Kidney epithelial cell (primary cell): Measurements from ENCODE around the gene SND1. TPM values are rescaled to one million over a fixed set of nuclear protein-coding genes. Genes with fewer than 3 reads are reported as not detected.

Experiments
- DNase-seq: peaks from one replicate; pipeline ENCODE4 v3.0.0-alpha.2; 2010; ENCODE audit warnings: low read depth
- H3K27me3 ChIP-seq: 2 replicates; pipeline ENCODE4 v1.6.0; 2011; ENCODE audit warnings: low read length; ENCODE audit not compliant: control insufficient read depth, insufficient read depth
- H3K36me3 ChIP-seq: 2 replicates; pipeline ENCODE4 v1.5.1; 2011; ENCODE audit warnings: low read length; ENCODE audit not compliant: control insufficient read depth, insufficient read depth
- H3K4me3 ChIP-seq: 2 replicates; pipeline ENCODE4 v1.5.1; 2011; ENCODE audit warnings: low read depth, mild to moderate bottlenecking, control low read depth, low read length
- CTCF ChIP-seq: IDR thresholded peaks from 2 replicates; pipeline ENCODE4 v1.5.1; 2011; ENCODE audit warnings: mild to moderate bottlenecking, moderate library complexity, low read length, control low read depth, inconsistent platforms; ENCODE audit not compliant: insufficient read depth, poor library complexity, severe bottlenecking
- total RNA-seq: library from RNA; depleted of rRNA; stranded (reverse); fragments of >200 nt; gene quantifications from 2 replicates; pipeline ENCODE4 v1.2.3, GENCODE V29; 2015

The SND1 gene
- total RNA-seq, 1 donor from 2014 or later, result 257 TPM

DNA sequence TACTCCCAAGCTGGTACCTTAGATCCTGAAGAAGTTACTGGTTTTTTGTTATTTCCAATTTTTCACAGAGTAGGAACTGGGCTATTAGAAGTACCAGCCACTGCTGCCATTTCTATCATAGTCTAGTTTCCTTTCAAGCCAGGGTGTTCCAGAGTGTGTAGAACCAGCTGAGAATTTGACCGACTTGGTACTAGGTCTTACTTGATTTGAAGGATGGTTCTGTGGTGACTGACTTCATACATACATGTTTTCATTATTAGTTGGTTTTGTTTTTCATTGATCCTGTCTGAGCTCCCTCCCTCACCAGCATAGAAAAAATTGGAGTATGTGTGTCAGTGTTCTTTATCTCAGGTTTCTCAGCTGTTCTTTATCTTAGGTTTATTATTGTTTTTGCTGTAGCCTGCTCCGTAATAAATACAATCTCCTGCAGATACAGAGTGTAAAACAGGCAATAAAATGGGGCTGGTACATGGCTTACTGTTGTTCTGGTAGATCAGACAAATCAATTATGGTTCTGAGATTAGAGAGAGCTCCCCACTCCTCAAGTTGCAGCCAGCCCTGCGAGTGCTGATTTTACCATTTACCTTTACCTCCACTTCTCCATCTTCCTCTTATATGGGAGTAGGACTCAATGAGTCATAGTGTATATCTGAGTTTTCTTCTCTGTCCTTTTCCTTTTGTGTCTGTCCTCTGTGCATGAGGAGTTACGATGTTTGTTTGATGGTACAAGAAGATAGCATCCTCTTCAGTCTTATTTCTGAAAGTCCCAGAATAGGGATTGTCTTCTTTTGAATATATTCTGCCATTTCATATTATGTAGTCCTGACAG, 256.6 kb downstream of the SND1 start:
- H3K36me3 ChIP-seq, result no peaks in the 10 kb centered on the region
- H3K27me3 ChIP-seq, result no peaks in the 10 kb centered on the region
- DNase-seq, result no peak
- no peak overlapping the region for H3K4me3 ChIP-seq
- TF ChIP-seq CTCF, result no peak

DNA sequence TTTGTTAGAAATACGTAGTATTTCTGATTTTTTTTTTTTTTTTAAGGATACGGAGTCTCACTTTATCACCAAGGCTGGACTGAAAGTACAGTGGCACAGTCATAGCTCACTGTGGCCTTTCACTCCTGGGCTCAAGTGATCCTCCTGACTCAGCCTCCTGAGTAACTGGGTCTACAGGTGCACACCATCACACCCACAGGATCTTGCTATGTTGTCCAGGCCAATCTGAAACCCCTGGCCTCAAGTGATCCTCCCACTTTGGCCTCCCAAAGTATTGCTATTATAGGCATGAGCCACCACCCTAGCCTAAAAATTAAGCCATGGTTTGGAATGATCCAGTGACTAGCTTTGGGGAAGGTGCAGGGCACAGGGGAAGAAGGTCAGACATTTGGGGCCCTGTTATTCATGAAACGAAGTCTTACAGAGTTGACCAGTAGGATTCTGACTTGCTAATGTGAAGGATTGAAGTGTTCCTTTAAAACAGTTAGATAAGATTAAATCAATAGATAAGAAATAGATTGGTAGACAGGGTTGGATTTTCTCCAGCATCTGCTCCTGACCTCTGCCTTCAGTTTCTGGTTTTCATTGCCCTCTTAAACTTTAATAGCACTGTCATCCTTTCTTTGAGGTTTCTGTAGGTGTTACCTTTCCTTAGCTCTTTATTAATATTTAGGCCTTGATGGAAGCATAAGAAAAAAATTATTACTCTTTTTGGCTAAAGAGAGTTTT, 257.6 kb downstream of the SND1 start:
- no peaks in the 10 kb centered on the region for H3K36me3 ChIP-seq
- no peak for TF ChIP-seq CTCF
- no peaks in the 10 kb centered on the region for H3K27me3 ChIP-seq
- H3K4me3 ChIP-seq, result no peak overlapping the region
- DNase-seq, result no peak

GRCh38 chr7:127910670-127911069, 258.7 kb downstream of the SND1 start:
- TF ChIP-seq CTCF, result no peak
- DNase-seq, result no peak
- Histone ChIP-seq H3K36me3 (no peaks in the 10 kb centered on the region), H3K27me3 (no peaks in the 10 kb centered on the region), H3K4me3 (no peak overlapping the region)

DNA sequence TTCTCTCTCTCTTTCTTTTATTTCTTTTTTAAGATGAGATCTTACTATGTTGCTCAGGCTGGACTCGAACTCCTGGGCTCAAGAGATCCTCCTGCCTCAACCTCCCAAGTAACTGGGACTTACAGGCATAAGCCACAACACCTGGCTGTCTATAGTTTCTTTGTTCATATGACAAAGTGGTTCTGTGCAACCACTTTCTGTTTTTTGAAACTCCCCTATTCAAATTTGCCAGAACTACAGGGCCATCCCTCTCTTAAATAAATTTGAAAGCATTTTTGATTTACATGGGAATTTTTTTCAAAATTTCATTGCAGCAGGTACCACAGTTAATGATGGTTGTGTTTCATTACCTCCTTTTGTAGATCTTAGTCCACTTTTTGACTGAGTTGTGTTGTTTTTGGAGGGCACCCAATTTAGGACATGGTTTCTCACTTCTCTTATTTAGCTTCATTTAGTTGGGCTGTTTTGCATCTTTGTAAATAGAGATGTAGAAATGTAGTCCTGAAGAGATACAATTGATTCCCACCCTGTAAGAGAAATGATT, 260.0 kb downstream of the SND1 start:
- no peak for TF ChIP-seq CTCF
- Histone ChIP-seq H3K4me3 (no peak overlapping the region), H3K36me3 (no peaks in the 10 kb centered on the region), H3K27me3 (no peaks in the 10 kb centered on the region)
- DNase-seq, result no peak

- no peaks in the 10 kb centered on the region for H3K27me3 ChIP-seq
- no peak overlapping the region for H3K4me3 ChIP-seq
- TF ChIP-seq CTCF, result no peak
- H3K36me3 ChIP-seq, result no peaks in the 10 kb centered on the region
- DNase-seq, result no peak
These were observed 260.9 kb downstream of the SND1 start for GRCh38 chr7:127912901-127913300.
